Transverse colon (tissue), 4 donors: ENCODE data around the gene FBH1. TPM values are rescaled to one million over a fixed set of nuclear protein-coding genes. Genes with fewer than 3 reads are reported as not detected.

ENCODE experiments used
- DNase-seq: peaks from one replicate; pipeline ENCODE4 v3.0.0-alpha.2; 2019
- H3K27ac ChIP-seq, 4 donors: fragments of 200-600 bp; sonication (generic); 2 replicates each; pipeline ENCODE4 v1.5.1; 2016 to 2018; ENCODE audit warnings: inconsistent platforms in 4 of 4
- H3K27me3 ChIP-seq: fragments of 200-600 bp; sonication (generic); 2 replicates; pipeline ENCODE4 v1.5.1; 2017; ENCODE audit warnings: inconsistent platforms
- H3K36me3 ChIP-seq, 4 donors: fragments of 200-600 bp; sonication (generic); 2 replicates each; pipeline ENCODE4 v1.5.1; 2017 to 2019; ENCODE audit warnings: inconsistent platforms in 4 of 4
- H3K4me1 ChIP-seq, 4 donors: fragments of 200-600 bp; sonication (generic); 2 replicates each; pipeline ENCODE4 v1.5.1; 2017 to 2020; ENCODE audit warnings: inconsistent platforms in 4 of 4
- H3K4me3 ChIP-seq, 4 donors: fragments of 200-600 bp; sonication (generic); 1 replicate in 1 of 4; 2 replicates in 3 of 4; pipeline versions ENCODE4 v1.5.1 to v1.6.1; 2017 to 2019; ENCODE audit warnings: inconsistent platforms in 4 of 4
- H3K9me3 ChIP-seq, 2 donors: fragments of 200-600 bp; sonication (generic); 2 replicates each; pipeline ENCODE4 v1.5.1; 2017 to 2019; ENCODE audit warnings: inconsistent platforms in 2 of 2
- CTCF ChIP-seq, 5 experiments: fragments of 200-600 bp in 3 of 5; fragments of 450-650 bp in 2 of 5; sonication (generic) in 3 of 5; IDR thresholded peaks; 1 replicate in 2 of 5; 2 replicates in 3 of 5; pipeline ENCODE4 v1.5.1; 2016 to 2017; ENCODE audit warnings: antibody characterized with exemption in 5 of 5, inconsistent platforms in 3 of 5, mild to moderate bottlenecking in 2 of 5, moderate library complexity in 1 of 5
- EP300 ChIP-seq: sonication (generic); formaldehyde crosslinking; IDR thresholded peaks from one replicate; pipeline ENCODE4 v1.6.1; 2017; ENCODE audit warnings: antibody characterized with exemption, low read depth
- POLR2A ChIP-seq: fragments of 450-650 bp; IDR thresholded peaks from one replicate; pipeline ENCODE4 v1.6.1; 2016; ENCODE audit warnings: antibody characterized with exemption, mild to moderate bottlenecking, moderate library complexity
- POLR2AphosphoS5 ChIP-seq, 3 donors: sonication (generic); formaldehyde crosslinking; IDR thresholded peaks; one replicate each; pipeline ENCODE4 v1.6.1; 2016; ENCODE audit warnings: antibody characterized with exemption in 3 of 3
- WGBS, 2 donors: methylation state at CpG; one replicate each; pipeline ENCODE4 v1.1.5; 2018; ENCODE audit warnings: low coverage in 1 of 2; 5-methylcytosine and 5-hydroxymethylcytosine counted together
- in situ Hi-C, 4 donors: fragments of 200-750 bp; cut with MboI; loops; one replicate each; pipeline versions ENCODE4 v1.15.0 to v1.15.1; 2017; ENCODE audit warnings: low sequenced_read_pairs in 3 of 4, low pct_ligation_motif_present in 1 of 4, low pct_unique_long_range_greater_than_20kb in 1 of 4
- intact Hi-C: fragments of 100-400 bp; cut with DNase I; formaldehyde crosslinking; loops from one replicate; pipeline ENCODE4 v1.15.1; 2023; ENCODE audit warnings: low total_unique reads
- total RNA-seq, 4 donors: library from RNA; depleted of rRNA; stranded (reverse); fragments of >200 nt; gene quantifications; one replicate each; pipeline ENCODE4 v1.1.0, GENCODE V29; 2016

FBH1 gene
- total RNA-seq, 4 donors from 2014 or later: 101 to 143 (median 120) TPM

GRCh38 chr10:5900247-5900646 is 10.2 kb downstream of the FBH1 start:
- peaks cover 0 to 3% of the 10 kb centered on the region in 2 donors for H3K9me3 ChIP-seq
- intact Hi-C loops (no loop called here), in situ Hi-C loops (no loop called here)
- WGBS, 2 donors: 93 to 98% methylated on average over 7 to 13 of the region's 13 CpGs
- DNase-seq: no peak
- TF ChIP-seq POLR2AphosphoS5 (IDR thresholded peaks at IDR 0.05) (no peak), EP300 (no peak), POLR2A (no peak), CTCF (IDR thresholded peaks at IDR 0.05) (no peak)
- H3K27ac ChIP-seq: no peak overlapping the region
- peaks cover 0 to 7% (median 3%) of the 10 kb centered on the region in 4 donors for H3K36me3 ChIP-seq
- H3K4me3 ChIP-seq: no peak overlapping the region
- H3K27me3 ChIP-seq: no peaks in the 10 kb centered on the region
- no peaks in the 10 kb centered on the region for H3K4me1 ChIP-seq

GRCh38 chr10:5902511-5903274 is 12.7 kb downstream of the FBH1 start:
- 90 to 97% methylated on average over 18 of the region's 18 CpGs for WGBS, 2 donors
- no peaks in the 10 kb centered on the region for H3K4me1 ChIP-seq
- in situ Hi-C loops: no loop called here
- DNase-seq: no peak
- H3K27me3 ChIP-seq: no peaks in the 10 kb centered on the region
- no peak overlapping the region for H3K4me3 ChIP-seq
- no peak overlapping the region for H3K27ac ChIP-seq
- H3K9me3 ChIP-seq: peaks cover 0 to 2% of the 10 kb centered on the region in 2 donors
- intact Hi-C loops: no loop called here
- H3K36me3 ChIP-seq: peaks cover 0 to 11% (median 0%) of the 10 kb centered on the region in 4 donors
- TF ChIP-seq POLR2AphosphoS5 (IDR thresholded peaks at IDR 0.05) (no peak), POLR2A (no peak), CTCF (IDR thresholded peaks at IDR 0.05) (no peak), EP300 (no peak)

GRCh38 chr10:5903563-5903962 is 13.5 kb downstream of the FBH1 start:
- intact Hi-C loops (no loop called here), in situ Hi-C loops (no loop called here)
- peaks cover 0 to 7% (median 2%) of the 10 kb centered on the region in 4 donors for H3K36me3 ChIP-seq
- 99 to 100% methylated on average over 6 of the region's 6 CpGs for WGBS, 2 donors
- no peak for DNase-seq
- no peak overlapping the region for H3K27ac ChIP-seq
- H3K27me3 ChIP-seq: no peaks in the 10 kb centered on the region
- no peaks in the 10 kb centered on the region for H3K4me1 ChIP-seq
- TF ChIP-seq POLR2AphosphoS5 (IDR thresholded peaks at IDR 0.05) (no peak), CTCF (IDR thresholded peaks at IDR 0.05) (no peak), POLR2A (no peak), EP300 (no peak)
- no peak overlapping the region for H3K4me3 ChIP-seq
- H3K9me3 ChIP-seq: no peaks in the 10 kb centered on the region

GRCh38 chr10:5904227-5904626 is 14.2 kb downstream of the FBH1 start:
- DNase-seq: peak; percentile 26
- H3K27me3 ChIP-seq: no peaks in the 10 kb centered on the region
- in situ Hi-C loops (no loop called here), intact Hi-C loops (no loop called here)
- no peaks in the 10 kb centered on the region for H3K4me1 ChIP-seq
- 73 to 100% methylated on average over 2 to 4 of the region's 4 CpGs for WGBS, 2 donors
- no peaks in the 10 kb centered on the region for H3K9me3 ChIP-seq
- H3K4me3 ChIP-seq: no peak overlapping the region
- peaks cover 0 to 13% (median 5%) of the 10 kb centered on the region in 4 donors for H3K36me3 ChIP-seq
- no peak overlapping the region for H3K27ac ChIP-seq
- TF ChIP-seq CTCF (IDR thresholded peaks at IDR 0.05) (no peak), POLR2A (no peak), POLR2AphosphoS5 (IDR thresholded peaks at IDR 0.05) (no peak), EP300 (no peak)
